Smooth muscle cell (in vitro differentiated cells): Measurements from ENCODE around the gene MYO1E. TPM values are rescaled to one million over a fixed set of nuclear protein-coding genes. Genes with fewer than 3 reads are reported as not detected.

ENCODE experiments used
- DNase-seq: peaks from one replicate; lab custom pipeline; 2025; ENCODE audit not compliant: unreplicated experiment; lab: John Stamatoyannopoulos, UW
- H2AFZ ChIP-seq: fragments of 200-600 bp; sonication (generic); 2 replicates; pipeline ENCODE4 v1.6.0; 2016; ENCODE audit warnings: antibody characterized with exemption, low read depth, mild to moderate bottlenecking
- H3F3A ChIP-seq: fragments of 200-600 bp; sonication (generic); 2 replicates; pipeline ENCODE4 v1.6.0; 2017; ENCODE audit warnings: antibody characterized with exemption, low read depth
- H3K27ac ChIP-seq: fragments of 200-600 bp; sonication (generic); 2 replicates; pipeline ENCODE4 v1.5.1; 2016; ENCODE audit warnings: low read depth, mild to moderate bottlenecking
- H3K27me3 ChIP-seq: fragments of 200-600 bp; sonication (generic); 2 replicates; pipeline ENCODE4 v1.6.1; 2016; ENCODE audit warnings: low read depth, mild to moderate bottlenecking
- H3K36me3 ChIP-seq: fragments of 200-600 bp; sonication (generic); 2 replicates; pipeline ENCODE4 v1.5.1; 2016; ENCODE audit warnings: low read depth
- H3K4me1 ChIP-seq: fragments of 200-600 bp; sonication (generic); 2 replicates; pipeline ENCODE4 v1.5.1; 2016; ENCODE audit warnings: low read depth
- H3K4me2 ChIP-seq: fragments of 200-600 bp; sonication (generic); 2 replicates; pipeline ENCODE4 v1.6.0; 2016; ENCODE audit warnings: mild to moderate bottlenecking
- H3K4me3 ChIP-seq: fragments of 200-600 bp; sonication (generic); 2 replicates; pipeline ENCODE4 v1.5.1; 2016; ENCODE audit warnings: mild to moderate bottlenecking
- H3K79me2 ChIP-seq: fragments of 200-600 bp; sonication (generic); 2 replicates; pipeline ENCODE4 v1.6.0; 2016; ENCODE audit warnings: low read depth, mild to moderate bottlenecking
- H3K9ac ChIP-seq: fragments of 200-600 bp; sonication (generic); 2 replicates; pipeline ENCODE4 v1.6.0; 2016; ENCODE audit warnings: low read depth
- H3K9me3 ChIP-seq: fragments of 200-600 bp; sonication (generic); replicated peaks from 2 replicates; pipeline ENCODE4 v1.5.1; 2016; ENCODE audit warnings: low read depth
- H4K20me1 ChIP-seq: fragments of 200-600 bp; sonication (generic); 2 replicates; pipeline ENCODE4 v1.6.0; 2016; ENCODE audit warnings: low read depth
- CTCF ChIP-seq: fragments of 200-600 bp; sonication (generic); IDR thresholded peaks from 2 replicates; pipeline ENCODE4 v1.5.1; 2017; ENCODE audit warnings: borderline replicate concordance, mild to moderate bottlenecking, antibody characterized with exemption; ENCODE audit not compliant: insufficient read depth, poor library complexity, severe bottlenecking
- WGBS: methylation state at CpG from one replicate; pipeline ENCODE4 v1.1.7; 2016; ENCODE audit warnings: low lambda C conversion rate; 5-methylcytosine and 5-hydroxymethylcytosine counted together
- polyA plus RNA-seq: library from polyadenylated mRNA; unstranded; fragments of >200 nt; fragmentation: Nextera tagmentation; extraction: Ambion mirVana; gene quantifications from 2 replicates; pipeline ENCODE4 v1.2.1, GENCODE V29; 2016
- total RNA-seq: library from RNA; depleted of rRNA; stranded (reverse); fragments of >200 nt; gene quantifications from 2 replicates; pipeline ENCODE4 v1.2.3, GENCODE V29; 2014

The MYO1E gene
- total and polyA plus RNA-seq, 2 experiments from 2014 or later = 50.0 to 54.5 TPM

GRCh38 chr15:59247364-59247763 lies 125.3 kb downstream of the MYO1E start:
- Histone ChIP-seq H3K4me3 (no peak overlapping the region), H3K27ac (no peak overlapping the region), H3K9ac (no peak overlapping the region), H3K27me3 (no peaks in the 10 kb centered on the region), H3F3A (no peaks in the 10 kb centered on the region), H3K4me1 (no peaks in the 10 kb centered on the region), H3K79me2 (no peaks in the 10 kb centered on the region), H4K20me1 (peaks cover 19% of the 10 kb centered on the region), H3K36me3 (no peaks in the 10 kb centered on the region), H2AFZ (no peak overlapping the region), H3K9me3 (no peaks in the 10 kb centered on the region), H3K4me2 (no peak overlapping the region)
- WGBS = 5% methylated on average over 2 of the region's 2 CpGs
- DNase-seq = no peak
- TF ChIP-seq CTCF = peak; percentile 39

GRCh38 chr15:59245559-59245958 lies 127.1 kb downstream of the MYO1E start:
- H3K4me2 ChIP-seq = no peak overlapping the region
- no peaks in the 10 kb centered on the region for H3K79me2 ChIP-seq
- no peak overlapping the region for H3K4me3 ChIP-seq
- 88% methylated on average over 2 of the region's 2 CpGs for WGBS
- no peaks in the 10 kb centered on the region for H3F3A ChIP-seq
- peaks cover 8% of the 10 kb centered on the region for H4K20me1 ChIP-seq
- TF ChIP-seq CTCF = no peak
- no peak overlapping the region for H3K27ac ChIP-seq
- no peak overlapping the region for H2AFZ ChIP-seq
- no peaks in the 10 kb centered on the region for H3K36me3 ChIP-seq
- no peaks in the 10 kb centered on the region for H3K9me3 ChIP-seq
- DNase-seq = no peak
- no peaks in the 10 kb centered on the region for H3K27me3 ChIP-seq
- H3K4me1 ChIP-seq = no peaks in the 10 kb centered on the region
- H3K9ac ChIP-seq = no peak overlapping the region

- no peaks in the 10 kb centered on the region for H3K4me1 ChIP-seq
- no peak overlapping the region for H3K4me2 ChIP-seq
- H3K79me2 ChIP-seq = no peaks in the 10 kb centered on the region
- H3K9me3 ChIP-seq = no peaks in the 10 kb centered on the region
- H3K4me3 ChIP-seq = no peak overlapping the region
- no peak overlapping the region for H3K9ac ChIP-seq
- peaks cover 8% of the 10 kb centered on the region for H4K20me1 ChIP-seq
- H3K27ac ChIP-seq = no peak overlapping the region
- H2AFZ ChIP-seq = no peak overlapping the region
- H3K27me3 ChIP-seq = no peaks in the 10 kb centered on the region
- 96% methylated on average over 3 of the region's 3 CpGs for WGBS
- no peaks in the 10 kb centered on the region for H3K36me3 ChIP-seq
- no peaks in the 10 kb centered on the region for H3F3A ChIP-seq
- TF ChIP-seq CTCF = no peak
- no peak for DNase-seq
These were observed 128.3 kb downstream of the MYO1E start for GRCh38 chr15:59244337-59244736.

GRCh38 chr15:59243622-59244021 lies 129.0 kb downstream of the MYO1E start:
- H3K9me3 ChIP-seq = no peaks in the 10 kb centered on the region
- H3K27ac ChIP-seq = no peak overlapping the region
- H2AFZ ChIP-seq = no peak overlapping the region
- DNase-seq = no peak
- H3K79me2 ChIP-seq = no peaks in the 10 kb centered on the region
- H3K9ac ChIP-seq = no peak overlapping the region
- H3K36me3 ChIP-seq = no peaks in the 10 kb centered on the region
- no peaks in the 10 kb centered on the region for H3F3A ChIP-seq
- H4K20me1 ChIP-seq = peaks cover 8% of the 10 kb centered on the region
- TF ChIP-seq CTCF = no peak
- WGBS = 91% methylated on average over 5 of the region's 5 CpGs
- H3K4me1 ChIP-seq = no peaks in the 10 kb centered on the region
- H3K4me3 ChIP-seq = no peak overlapping the region
- H3K27me3 ChIP-seq = no peaks in the 10 kb centered on the region
- H3K4me2 ChIP-seq = no peak overlapping the region
